ENCODE data around the gene FGFR3. TPM values are rescaled to one million over a fixed set of nuclear protein-coding genes. Genes with fewer than 3 reads are reported as not detected.
A peak's percentile ranks its signal among the peaks of the same experiment; 100 is the strongest.

Gene FGFR3
- total and polyA plus RNA-seq, 9 of the 15 experiments (the other 6 are each of a cell fraction or from before 2014, with no cell fraction given) = 1.2 to 60.4 (median 12.7) TPM

- H3K4me2 ChIP-seq (ENCODE audit: insufficient read depth, low read length) = peak overlapping the region; percentile 91
- FAIRE-seq (no peak), DNase-seq (ENCODE audit: extremely low read depth in 1 of 4, low spot score in 3 of 4) (peak in 3 of 4 experiments; percentile 43 to 54 (median 43)), ATAC-seq (peak; percentile 17)
- peak overlapping the region; percentile 94 for H3K4me3 ChIP-seq
- CTCF ChIA-PET (ENCODE audit: low intra/inter-chr PET ratio) = interaction anchor here (2.7 kb wide), 1 partner anchor 42 kb away, joined by 6 read pairs; no protein-coding TSS in a partner anchor
- H2AFZ ChIP-seq (ENCODE audit: low read depth, low read length) = peak overlapping the region; percentile 96
- H3K9me1 ChIP-seq (ENCODE audit: control insufficient read depth, insufficient read depth, low read length) = peaks cover 11% of the 10 kb centered on the region
- H3K27ac ChIP-seq (ENCODE audit: extremely low read depth, low read depth, low read length) = peak overlapping the region; percentile 84
- peaks cover 32 to 55% of the 10 kb centered on the region in 2 experiments for H3K4me1 ChIP-seq (replicated peaks in 1 of 2; ENCODE audit: control insufficient read depth in 2 of 2, insufficient read depth in 2 of 2, low read length in 2 of 2)
- intact Hi-C loops (cut with micrococcal nuclease) (loop anchor here (1.0 kb wide), 1 partner anchor 42 kb away; no protein-coding TSS in a partner anchor), in situ Hi-C loops (cut with MboI) (no loop called here)
- no peaks in the 10 kb centered on the region for H3K9me3 ChIP-seq (replicated peaks; ENCODE audit: control insufficient read depth, insufficient read depth, low read depth, low read length)
- POLR2A ChIA-PET = interaction anchor here (0.7 to 4.3 kb wide), 7 partner anchors 10 to 197 kb away, joined by 3 to 17 read pairs (median 4); partner anchors contain the start of gene NSD2
- peaks cover 16% of the 10 kb centered on the region for H3K36me3 ChIP-seq (ENCODE audit: control insufficient read depth, insufficient read depth, low read length)
- BruUV-seq (replicated peaks) = no TSS peak
- 29% methylated on average over 26 of the region's 32 CpGs for WGBS (ENCODE audit: insufficient coverage, low coverage, missing lambda C conversion rate)
- H3K9ac ChIP-seq (ENCODE audit: insufficient read depth in 1 of 2, low read depth in 2 of 2, low read length in 2 of 2) = peak overlapping the region; percentile 84 to 100
- H3K27me3 ChIP-seq (ENCODE audit: control insufficient read depth in 2 of 2, insufficient read depth in 2 of 2, low read length in 2 of 2) = no peaks in the 10 kb centered on the region
- H4K20me1 ChIP-seq (replicated peaks; ENCODE audit: control insufficient read depth, insufficient read depth, low read length) = peaks cover 15% of the 10 kb centered on the region; the same call in 1 of the 2 replicates
- H3K79me2 ChIP-seq (ENCODE audit: control insufficient read depth, insufficient read depth, low read length) = peaks cover 60% of the 10 kb centered on the region
- TF ChIP-seq HOMEZ (CRISPR knock-in tag; IDR thresholded peaks at IDR 0.05) (no peak), L3MBTL2 (IDR thresholded peaks at IDR 0.05) (peak; percentile 29; the same call in 1 of the 2 replicates), ZNF12 (CRISPR knock-in tag; IDR thresholded peaks at IDR 0.05) (no peak), ELF2 (CRISPR knock-in tag; IDR thresholded peaks at IDR 0.05) (no peak), ARID4B (CRISPR knock-in tag; IDR thresholded peaks at IDR 0.05) (0 out of 2 replicates have a peak, but pooled peaks have one; percentile 8), CUX1 (CRISPR knock-in tag; IDR thresholded peaks at IDR 0.05) (no peak), ZNF121 (CRISPR knock-in tag; conservative IDR thresholded peaks at IDR 0.05) (no peak), TCF3 (CRISPR knock-in tag; IDR thresholded peaks at IDR 0.05) (no peak)
Measured at GRCh38 chr4:1856943-1857699, 64.0 kb downstream of the FGFR3 start.
